Calu3 (cell line): ENCODE results near the gene TNFRSF18. TPM values are rescaled to one million over a fixed set of nuclear protein-coding genes. Genes with fewer than 3 reads are reported as not detected.

Experiments used
- BruUV-seq: library from RNA; stranded (reverse); fragments of 400-500 nt; replicated peaks from 2 replicates; lab custom pipeline; 2021; lab: Mats Ljungman, UMichigan
- CTCF ChIA-PET: fragments of 300-600 bp; sonication (Branson Sonifier 250); formaldehyde crosslinking; loops from one replicate; lab custom pipeline; 2022; ENCODE audit warnings: antibody characterized with exemption; lab: Charles Lee
- DNase-seq: peaks from one replicate; pipeline ENCODE4 v3.0.0; 2022
- H3K27ac Mint-ChIP-seq: one replicate; pipeline ENCODE4 v1.8.0; 2022; ENCODE audit warnings: mixed read lengths; ENCODE audit not compliant: unreplicated experiment
- H3K27me3 Mint-ChIP-seq: one replicate; pipeline ENCODE4 v1.8.0; 2022; ENCODE audit warnings: mixed read lengths; ENCODE audit not compliant: unreplicated experiment
- H3K36me3 Mint-ChIP-seq: one replicate; pipeline ENCODE4 v1.8.0; 2022; ENCODE audit warnings: mild to moderate bottlenecking, moderate library complexity, mixed read lengths; ENCODE audit not compliant: insufficient read depth, unreplicated experiment
- H3K4me1 Mint-ChIP-seq: one replicate; pipeline ENCODE4 v1.8.0; 2022; ENCODE audit warnings: mild to moderate bottlenecking, low read depth, mixed read lengths; ENCODE audit not compliant: unreplicated experiment
- H3K4me3 Mint-ChIP-seq: one replicate; pipeline ENCODE4 v1.8.0; 2022; ENCODE audit warnings: mild to moderate bottlenecking, low read depth, moderate library complexity, mixed read lengths; ENCODE audit not compliant: unreplicated experiment
- H3K9me3 Mint-ChIP-seq: one replicate; pipeline ENCODE4 v1.8.0; 2022; ENCODE audit warnings: low read depth, mixed read lengths; ENCODE audit not compliant: unreplicated experiment
- intact Hi-C: fragments of 100-400 bp; cut with micrococcal nuclease; formaldehyde crosslinking; loops from one replicate; pipeline ENCODE4 v1.10.0; 2022; ENCODE audit not compliant: unreplicated experiment
- total RNA-seq: library from RNA; stranded (reverse); gene quantifications from 2 replicates; pipeline ENCODE4 v1.2.3, GENCODE V29; 2022
- TF ChIP-seq, protein P1 (sequence below): fragments of 200-600 bp; IDR thresholded peaks from one replicate; pipeline ENCODE4 v1.8.0; 2022; ENCODE audit warnings: antibody characterized with exemption; ENCODE audit not compliant: unreplicated experiment

TNFRSF18 gene
- total RNA-seq, 1 experiment from 2014 or later: not detected

DNA sequence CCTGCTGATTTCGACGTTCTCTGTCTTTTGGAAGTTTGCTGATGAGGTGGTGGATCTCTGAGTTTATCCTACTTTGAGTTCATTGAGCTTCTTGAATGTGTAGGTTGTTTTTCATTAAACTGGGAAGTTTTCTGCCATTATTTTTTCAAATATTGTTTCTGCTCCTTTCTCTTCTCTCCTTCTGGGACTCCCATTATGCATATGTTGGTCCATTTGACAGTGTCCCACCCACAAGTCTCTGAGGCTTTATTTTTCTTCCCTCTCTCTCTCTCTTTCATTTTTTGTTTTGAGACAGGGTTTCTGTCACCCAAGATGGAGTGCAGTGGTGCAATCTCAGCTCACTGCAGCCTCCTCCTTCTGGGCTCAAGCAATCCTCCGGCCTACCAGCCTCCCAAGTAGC, 11.7 kb downstream of the TNFRSF18 start:
- DNase-seq: no peak
- Mint-ChIP-seq H3K9me3 (peaks cover 4% of the 10 kb centered on the region), H3K4me1 (no peaks in the 10 kb centered on the region), H3K27me3 (no peaks in the 10 kb centered on the region), H3K36me3 (no peaks in the 10 kb centered on the region), H3K4me3 (no peak overlapping the region), H3K27ac (no peak overlapping the region)
- no TSS peak for BruUV-seq
- intact Hi-C loops: no loop called here
- TF ChIP-seq, protein P1, sequence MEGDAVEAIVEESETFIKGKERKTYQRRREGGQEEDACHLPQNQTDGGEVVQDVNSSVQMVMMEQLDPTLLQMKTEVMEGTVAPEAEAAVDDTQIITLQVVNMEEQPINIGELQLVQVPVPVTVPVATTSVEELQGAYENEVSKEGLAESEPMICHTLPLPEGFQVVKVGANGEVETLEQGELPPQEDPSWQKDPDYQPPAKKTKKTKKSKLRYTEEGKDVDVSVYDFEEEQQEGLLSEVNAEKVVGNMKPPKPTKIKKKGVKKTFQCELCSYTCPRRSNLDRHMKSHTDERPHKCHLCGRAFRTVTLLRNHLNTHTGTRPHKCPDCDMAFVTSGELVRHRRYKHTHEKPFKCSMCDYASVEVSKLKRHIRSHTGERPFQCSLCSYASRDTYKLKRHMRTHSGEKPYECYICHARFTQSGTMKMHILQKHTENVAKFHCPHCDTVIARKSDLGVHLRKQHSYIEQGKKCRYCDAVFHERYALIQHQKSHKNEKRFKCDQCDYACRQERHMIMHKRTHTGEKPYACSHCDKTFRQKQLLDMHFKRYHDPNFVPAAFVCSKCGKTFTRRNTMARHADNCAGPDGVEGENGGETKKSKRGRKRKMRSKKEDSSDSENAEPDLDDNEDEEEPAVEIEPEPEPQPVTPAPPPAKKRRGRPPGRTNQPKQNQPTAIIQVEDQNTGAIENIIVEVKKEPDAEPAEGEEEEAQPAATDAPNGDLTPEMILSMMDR: no peak
- CTCF ChIA-PET: no interaction called here

DNA sequence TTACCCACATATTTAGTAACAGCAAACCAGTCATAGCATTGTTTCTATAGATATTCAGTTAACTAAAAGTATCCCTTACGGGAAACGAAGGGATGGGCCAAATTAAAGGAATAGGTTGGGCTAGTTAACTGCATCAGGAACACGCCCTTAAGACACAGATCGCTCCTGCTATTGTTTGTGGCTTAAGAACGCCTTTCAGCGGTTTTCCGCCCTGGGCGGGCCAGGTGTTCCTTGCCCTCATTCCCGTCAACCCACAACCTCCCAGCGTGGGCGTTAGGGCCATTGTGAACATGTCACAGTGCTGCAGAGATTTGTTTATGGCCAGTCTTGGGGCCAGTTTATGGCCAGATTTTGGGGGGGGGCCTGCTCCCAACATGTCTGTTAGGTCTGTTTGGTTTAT, 14.7 kb downstream of the TNFRSF18 start:
- H3K27me3 Mint-ChIP-seq: no peaks in the 10 kb centered on the region
- H3K9me3 Mint-ChIP-seq: peaks cover 4% of the 10 kb centered on the region
- TF ChIP-seq, protein P1: no peak
- no peak overlapping the region for H3K4me3 Mint-ChIP-seq
- no peak overlapping the region for H3K27ac Mint-ChIP-seq
- no TSS peak for BruUV-seq
- intact Hi-C loops: no loop called here
- CTCF ChIA-PET: no interaction called here
- DNase-seq: no peak
- H3K36me3 Mint-ChIP-seq: no peaks in the 10 kb centered on the region
- no peaks in the 10 kb centered on the region for H3K4me1 Mint-ChIP-seq

DNA sequence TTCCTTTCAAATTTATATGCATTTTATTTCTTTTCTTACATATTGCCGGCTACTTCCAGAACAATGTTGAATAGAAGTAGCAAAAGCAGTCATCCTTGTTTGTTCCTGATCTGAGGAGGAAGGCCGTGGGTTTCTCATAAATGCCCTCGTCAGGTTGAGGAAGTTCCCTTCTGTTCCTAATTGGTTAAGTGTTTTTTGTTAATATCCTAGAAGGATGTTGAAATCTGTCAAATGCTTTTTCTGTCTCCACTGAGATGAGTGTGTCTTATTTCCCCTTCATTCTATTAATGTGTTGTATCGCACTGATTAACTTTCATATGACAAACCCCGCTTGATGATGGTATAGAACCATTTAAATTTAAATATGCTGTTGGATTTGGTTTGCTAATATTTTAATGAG, 17.3 kb downstream of the TNFRSF18 start:
- H3K27ac Mint-ChIP-seq: no peak overlapping the region
- H3K9me3 Mint-ChIP-seq: no peaks in the 10 kb centered on the region
- H3K27me3 Mint-ChIP-seq: no peaks in the 10 kb centered on the region
- no peaks in the 10 kb centered on the region for H3K4me1 Mint-ChIP-seq
- intact Hi-C loops: no loop called here
- H3K36me3 Mint-ChIP-seq: peaks cover 6% of the 10 kb centered on the region
- no TSS peak for BruUV-seq
- CTCF ChIA-PET: no interaction called here
- TF ChIP-seq, protein P1: no peak
- no peak for DNase-seq
- H3K4me3 Mint-ChIP-seq: no peak overlapping the region

DNA sequence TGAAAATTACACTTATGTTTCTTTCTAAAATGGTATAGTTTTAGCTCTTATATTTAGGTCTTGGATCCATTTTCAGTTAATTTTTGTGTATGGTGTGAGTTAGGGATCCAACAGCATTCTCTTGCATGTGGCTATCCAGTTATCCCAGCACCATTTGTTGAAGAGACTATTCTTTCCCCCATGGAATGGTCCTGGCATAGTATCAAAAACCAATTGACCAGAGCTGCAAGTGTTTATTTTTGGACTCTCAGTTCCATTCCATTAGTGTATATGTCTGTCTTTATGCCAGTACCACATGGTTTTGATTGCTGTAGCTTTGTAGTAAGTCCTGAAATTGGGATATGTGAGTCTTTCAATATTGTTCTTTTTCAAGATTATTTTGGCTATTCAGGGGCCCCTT, 18.5 kb downstream of the TNFRSF18 start:
- intact Hi-C loops: no loop called here
- H3K4me1 Mint-ChIP-seq: no peaks in the 10 kb centered on the region
- H3K9me3 Mint-ChIP-seq: no peaks in the 10 kb centered on the region
- H3K27me3 Mint-ChIP-seq: no peaks in the 10 kb centered on the region
- H3K27ac Mint-ChIP-seq: no peak overlapping the region
- TF ChIP-seq, protein P1: no peak
- H3K36me3 Mint-ChIP-seq: peaks cover 11% of the 10 kb centered on the region
- BruUV-seq: no TSS peak
- no peak overlapping the region for H3K4me3 Mint-ChIP-seq
- CTCF ChIA-PET: interaction anchor here (0.7 kb wide), 1 partner anchor 17 kb away, joined by 3 read pairs; no protein-coding TSS in a partner anchor
- no peak for DNase-seq
